Measurements from ENCODE around the gene R3HDM2.
A peak's percentile ranks its signal among the peaks of the same experiment; 100 is the strongest.

R3HDM2 gene

GRCh38 chr12:57237932-57238853 is 192.7 kb downstream of the R3HDM2 start:
- DNase-seq: peak; percentile 42

GRCh38 chr12:57237596-57237931 is 193.3 kb downstream of the R3HDM2 start:
- DNase-seq: no peak

- DNase-seq: peak; percentile 79
Measured at GRCh38 chr12:57236925-57237595, 193.8 kb downstream of the R3HDM2 start.

GRCh38 chr12:57236201-57236924 is 194.5 kb downstream of the R3HDM2 start:
- no peak for DNase-seq

- no peak for DNase-seq
Measured at GRCh38 chr12:57235728-57236131, 195.1 kb downstream of the R3HDM2 start.

GRCh38 chr12:57235017-57235727 is 195.7 kb downstream of the R3HDM2 start:
- DNase-seq: peak; percentile 85

GRCh38 chr12:57234571-57235016 is 196.2 kb downstream of the R3HDM2 start:
- no peak for DNase-seq

- DNase-seq: no peak
Measured at GRCh38 chr12:57234233-57234570, 196.6 kb downstream of the R3HDM2 start.

- DNase-seq: no peak
Measured at GRCh38 chr12:57233357-57234232, 197.2 kb downstream of the R3HDM2 start.

- DNase-seq: no peak
Measured at GRCh38 chr12:57232156-57232756, 198.6 kb downstream of the R3HDM2 start.

GRCh38 chr12:57231276-57232021 is 199.4 kb downstream of the R3HDM2 start:
- DNase-seq: no peak

- DNase-seq: no peak
Measured at GRCh38 chr12:57230381-57231155, 200.3 kb downstream of the R3HDM2 start.

GRCh38 chr12:57229634-57230380 is 201.0 kb downstream of the R3HDM2 start, which contains the start of gene SHMT2:
SHMT2 (plus strand) TSS chr12:57229711; CDS start chr12:57229779, 68 bp downstream.
- DNase-seq: peak; percentile 96

- DNase-seq: no peak
Measured at GRCh38 chr12:57229046-57229633, 201.7 kb downstream of the R3HDM2 start.

GRCh38 chr12:57227315-57228115 is 203.3 kb downstream of the R3HDM2 start:
- no peak for DNase-seq

- DNase-seq: no peak
Measured at GRCh38 chr12:57226588-57227314, 204.1 kb downstream of the R3HDM2 start.

- DNase-seq: no peak
Measured at GRCh38 chr12:57225680-57226210, 205.1 kb downstream of the R3HDM2 start.
